CD4-positive, alpha-beta T cell treated with Interleukin-15 for 4 hours (primary cell): ENCODE measurements around the gene GPATCH8.

Experiments used
- DNase-seq: peaks from one replicate; pipeline ENCODE4 v3.0.0-alpha.2; 2020; ENCODE audit warnings: low spot score

Gene GPATCH8

DNA sequence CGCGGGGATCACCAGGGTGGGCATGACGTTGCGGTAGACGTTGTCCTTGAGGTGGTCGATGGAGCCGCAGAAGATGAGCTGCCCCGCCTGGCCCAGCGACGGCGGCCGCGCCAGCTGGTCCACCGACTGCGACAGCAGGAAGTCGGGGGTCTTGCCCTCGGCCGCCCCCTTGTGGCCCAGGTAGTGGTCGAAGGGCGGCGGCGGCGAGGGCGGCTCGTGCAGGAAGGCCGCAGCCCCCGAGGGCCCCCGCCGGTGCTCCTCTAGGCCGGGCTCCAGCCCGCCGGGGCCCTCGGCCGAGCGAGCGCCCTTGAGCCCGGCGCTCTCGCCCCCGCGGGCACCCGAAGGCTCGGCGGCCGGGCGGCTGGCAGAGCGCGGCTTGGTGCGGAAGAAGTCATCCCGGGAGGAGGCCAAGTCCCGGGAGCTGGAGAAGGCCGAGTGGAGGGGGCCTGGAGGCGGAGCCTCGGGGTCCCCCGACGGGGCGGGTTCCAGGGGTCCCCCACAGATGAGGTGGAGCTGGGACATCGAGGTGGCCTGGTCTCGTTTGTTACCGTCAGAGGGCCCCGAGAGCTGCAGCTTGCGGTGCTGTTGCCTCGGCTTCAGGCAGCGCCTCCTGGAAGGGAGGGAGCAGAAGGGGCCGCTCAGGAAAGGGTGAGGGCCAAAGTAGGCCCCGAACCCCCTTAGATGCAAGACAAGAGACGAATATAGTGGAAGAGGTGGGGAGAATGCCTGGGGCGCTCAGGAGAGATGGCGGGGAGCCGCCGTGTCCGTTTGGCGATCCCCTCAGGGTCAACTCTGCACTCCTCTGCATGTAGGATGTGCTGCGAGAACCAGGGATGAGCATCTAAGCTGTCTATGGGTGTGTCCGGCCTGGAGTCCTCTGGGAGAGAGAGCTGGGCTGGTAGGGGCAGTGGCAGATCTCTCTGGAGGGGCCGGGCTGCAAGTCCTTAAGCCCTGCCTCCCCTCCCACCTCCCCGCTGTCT is 148.3 kb downstream of the GPATCH8 start:
- DNase-seq: peak; percentile 55

- DNase-seq: no peak
These were observed 149.4 kb downstream of the GPATCH8 start for GRCh38 chr17:44353672-44354331.

DNA sequence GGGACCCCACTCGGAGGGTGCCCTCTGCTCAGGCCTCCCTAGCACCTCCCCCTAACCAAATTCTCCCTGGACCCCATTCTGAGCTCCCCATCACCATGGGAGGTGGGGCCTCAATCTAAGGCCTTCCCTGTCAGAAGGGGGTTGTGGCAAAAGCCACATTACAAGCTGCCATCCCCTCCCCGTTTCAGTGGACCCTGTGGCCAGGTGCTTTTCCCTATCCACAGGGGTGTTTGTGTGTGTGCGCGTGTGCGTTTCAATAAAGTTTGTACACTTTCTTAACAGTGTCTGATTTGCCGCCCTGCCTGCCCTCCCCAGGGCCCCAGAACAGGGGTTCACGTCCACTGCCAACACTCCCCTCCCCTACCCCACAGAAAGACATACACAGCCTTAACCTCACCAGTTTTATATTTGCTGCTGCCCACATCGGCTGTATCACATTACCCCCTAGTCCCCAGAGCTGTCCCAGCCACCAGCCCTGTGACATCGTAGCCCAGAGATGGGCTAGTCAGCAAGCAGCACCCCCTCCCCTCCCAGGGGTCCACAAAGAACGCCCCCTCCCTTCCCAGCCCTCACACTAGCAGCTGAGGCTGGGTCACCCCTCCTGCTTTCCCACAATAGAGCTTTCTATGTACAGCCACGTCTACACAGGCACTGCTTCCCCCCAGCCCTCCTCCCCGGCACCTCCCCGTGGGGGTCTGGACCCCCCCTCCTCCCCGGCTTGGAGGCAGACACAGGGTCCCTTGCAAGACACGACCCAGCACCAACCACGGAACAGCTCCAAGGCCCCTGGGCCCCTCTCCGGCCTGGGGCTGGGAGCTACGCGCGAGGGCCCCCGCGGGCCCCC is 150.2 kb downstream of the GPATCH8 start:
- no peak for DNase-seq

GRCh38 chr17:44351961-44352827 is 151.0 kb downstream of the GPATCH8 start:
- no peak for DNase-seq

- DNase-seq: no peak
These were observed 151.7 kb downstream of the GPATCH8 start for GRCh38 chr17:44351464-44351863.

DNA sequence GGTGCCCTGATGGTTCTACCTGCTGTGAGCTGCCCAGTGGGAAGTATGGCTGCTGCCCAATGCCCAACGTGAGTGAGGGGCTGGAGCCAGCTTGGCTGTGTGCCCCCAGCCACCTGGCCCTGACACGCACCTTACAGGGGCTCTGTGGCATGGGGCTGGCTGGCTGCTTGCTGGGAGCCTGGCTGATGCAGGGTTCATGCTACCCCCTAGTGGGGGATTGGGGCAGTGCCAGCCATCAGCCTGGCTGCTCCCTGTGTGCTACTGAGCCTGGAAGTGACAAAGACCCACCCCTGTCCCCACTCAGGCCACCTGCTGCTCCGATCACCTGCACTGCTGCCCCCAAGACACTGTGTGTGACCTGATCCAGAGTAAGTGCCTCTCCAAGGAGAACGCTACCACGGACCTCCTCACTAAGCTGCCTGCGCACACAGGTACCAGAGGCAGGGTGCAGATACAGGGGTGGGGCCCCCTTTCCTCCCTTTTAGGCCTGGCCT is 152.4 kb downstream of the GPATCH8 start:
- DNase-seq: peak; percentile 72

DNA sequence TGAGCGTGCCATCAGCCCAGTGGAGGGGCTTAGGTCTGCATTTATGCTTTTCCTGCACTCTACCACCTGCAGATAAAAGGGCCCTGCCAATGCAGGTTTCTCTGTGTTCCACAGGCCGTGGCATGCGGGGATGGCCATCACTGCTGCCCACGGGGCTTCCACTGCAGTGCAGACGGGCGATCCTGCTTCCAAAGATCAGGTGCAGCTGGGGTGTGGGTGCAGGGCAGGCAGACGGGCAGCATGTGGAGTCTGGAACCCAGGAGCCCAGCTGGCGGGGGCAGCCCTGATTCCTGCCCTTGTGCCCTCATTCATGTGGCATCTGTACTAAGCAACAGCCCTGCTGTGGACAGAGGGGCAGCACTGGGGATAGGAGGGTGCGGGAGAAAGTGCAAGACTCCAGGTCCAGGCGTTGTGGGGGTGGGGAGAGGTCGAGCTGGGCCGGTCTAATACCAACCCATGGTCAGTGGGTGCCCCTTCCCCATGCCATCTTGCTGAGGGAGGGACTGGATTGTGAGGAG is 153.6 kb downstream of the GPATCH8 start:
- DNase-seq: no peak

DNA sequence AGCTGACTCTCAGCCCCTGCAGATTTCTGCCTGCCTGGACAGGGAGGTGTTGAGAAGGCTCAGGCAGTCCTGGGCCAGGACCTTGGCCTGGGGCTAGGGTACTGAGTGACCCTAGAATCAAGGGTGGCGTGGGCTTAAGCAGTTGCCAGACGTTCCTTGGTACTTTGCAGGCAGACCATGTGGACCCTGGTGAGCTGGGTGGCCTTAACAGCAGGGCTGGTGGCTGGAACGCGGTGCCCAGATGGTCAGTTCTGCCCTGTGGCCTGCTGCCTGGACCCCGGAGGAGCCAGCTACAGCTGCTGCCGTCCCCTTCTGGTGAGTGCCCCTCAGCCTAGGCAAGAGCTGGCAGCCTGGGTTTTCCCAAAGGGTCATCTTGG is 154.2 kb downstream of the GPATCH8 start:
- DNase-seq: no peak

DNA sequence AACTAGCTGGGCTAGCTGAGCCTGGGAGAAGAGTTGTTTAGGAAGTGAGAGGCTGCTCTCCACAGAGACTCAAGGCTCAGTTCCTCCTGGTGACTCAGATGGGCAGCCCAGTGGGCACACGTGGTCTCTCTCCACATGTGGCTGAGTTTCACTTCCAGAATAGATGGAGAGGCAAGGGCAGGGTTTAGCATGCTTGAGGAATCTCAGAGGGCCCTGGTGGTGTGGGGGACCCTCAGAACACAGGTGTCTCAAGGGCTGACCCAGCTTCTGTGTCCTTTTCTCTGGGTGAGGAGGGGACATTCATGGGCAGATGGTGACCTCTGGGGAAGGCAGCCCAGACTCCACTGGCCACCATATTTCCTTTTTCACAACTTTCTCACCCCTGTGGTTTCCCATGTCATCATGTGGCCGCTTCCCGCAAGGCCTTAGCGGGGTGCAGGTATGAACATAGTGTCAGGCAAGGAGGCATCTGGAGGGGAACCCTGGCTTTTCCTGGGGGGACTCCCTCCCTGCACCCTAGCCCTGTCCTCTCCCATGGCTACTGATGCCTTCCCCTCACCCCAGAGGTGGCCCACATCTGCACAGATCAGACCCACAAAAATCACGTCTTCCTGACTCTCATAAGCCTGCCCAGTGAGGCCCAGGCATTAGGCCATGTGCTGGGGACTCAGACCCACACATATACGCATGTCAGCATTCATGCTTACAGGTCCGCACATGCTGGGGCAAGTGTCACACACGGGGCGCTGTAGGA is 154.8 kb downstream of the GPATCH8 start:
- DNase-seq: peak; percentile 10
